Suprapubic skin (tissue), 4 donors: ENCODE data around the gene SMYD3. TPM values are rescaled to one million over a fixed set of nuclear protein-coding genes. Genes with fewer than 3 reads are reported as not detected.

Experiments used
- DNase-seq, 2 donors: peaks; one replicate each; pipeline ENCODE4 v3.0.0-alpha.2; 2019; ENCODE audit warnings: low spot score in 2 of 2
- H3K27ac ChIP-seq: fragments of 200-600 bp; sonication (generic); one replicate; pipeline ENCODE4 v1.5.1; 2019
- H3K27me3 ChIP-seq: fragments of 200-600 bp; sonication (generic); one replicate; pipeline ENCODE4 v1.5.1; 2019
- H3K36me3 ChIP-seq: fragments of 200-600 bp; sonication (generic); one replicate; pipeline ENCODE4 v1.5.1; 2019
- H3K4me1 ChIP-seq: fragments of 200-600 bp; sonication (generic); one replicate; pipeline ENCODE4 v1.5.1; 2019
- H3K4me3 ChIP-seq: fragments of 200-600 bp; sonication (generic); one replicate; pipeline ENCODE4 v1.5.1; 2019; ENCODE audit warnings: mild to moderate bottlenecking
- H3K9me3 ChIP-seq: fragments of 200-600 bp; sonication (generic); one replicate; pipeline ENCODE4 v1.5.1; 2019
- CTCF ChIP-seq, 2 donors: fragments of 200-600 bp in 1 of 2; fragments of 450-650 bp in 1 of 2; sonication (generic) in 1 of 2; IDR thresholded peaks; one replicate each; pipeline ENCODE4 v1.5.1; 2016 to 2019; ENCODE audit warnings: antibody characterized with exemption in 2 of 2, mild to moderate bottlenecking in 1 of 2, moderate library complexity in 1 of 2
- EP300 ChIP-seq: sonication (generic); formaldehyde crosslinking; IDR thresholded peaks from one replicate; pipeline ENCODE4 v1.6.1; 2017; ENCODE audit warnings: antibody characterized with exemption
- POLR2A ChIP-seq, 2 donors: fragments of 450-650 bp; IDR thresholded peaks; one replicate each; pipeline ENCODE4 v1.6.1; 2017; ENCODE audit warnings: antibody characterized with exemption in 2 of 2, mild to moderate bottlenecking in 2 of 2, moderate library complexity in 2 of 2
- POLR2AphosphoS5 ChIP-seq, 3 donors: sonication (generic); formaldehyde crosslinking; IDR thresholded peaks; one replicate each; pipeline ENCODE4 v1.6.1; 2017; ENCODE audit warnings: antibody characterized with exemption in 3 of 3
- WGBS: methylation state at CpG from one replicate; pipeline ENCODE4 v1.1.5; 2018; 5-methylcytosine and 5-hydroxymethylcytosine counted together
- total RNA-seq, 4 donors: library from RNA; depleted of rRNA; stranded (reverse); fragments of >200 nt; gene quantifications; one replicate each; pipeline ENCODE4 v1.1.0, GENCODE V29; 2016

The SMYD3 gene
- total RNA-seq, 4 donors from 2014 or later = 14.5 to 33.6 (median 18.9) TPM

GRCh38 chr1:246212013-246212412 lies 295.1 kb downstream of the SMYD3 start:
- TF ChIP-seq POLR2AphosphoS5 (IDR thresholded peaks at IDR 0.05) (no peak), POLR2A (IDR thresholded peaks at IDR 0.05) (no peak)
- Histone ChIP-seq H3K27me3 (no peaks in the 10 kb centered on the region), H3K9me3 (no peaks in the 10 kb centered on the region), H3K36me3 (no peaks in the 10 kb centered on the region), H3K4me1 (no peaks in the 10 kb centered on the region), H3K4me3 (no peak overlapping the region), H3K27ac (no peak overlapping the region)
- DNase-seq = no peak
- WGBS = 94% methylated on average over 2 of the region's 2 CpGs

- no peak overlapping the region for H3K27ac ChIP-seq
- TF ChIP-seq CTCF (IDR thresholded peaks at IDR 0.05) (no peak), POLR2AphosphoS5 (IDR thresholded peaks at IDR 0.05) (no peak), EP300 (no peak), POLR2A (IDR thresholded peaks at IDR 0.05) (no peak)
- DNase-seq = no peak
- no peak overlapping the region for H3K4me3 ChIP-seq
- WGBS = 82% methylated on average over 10 of the region's 10 CpGs
- no peaks in the 10 kb centered on the region for H3K36me3 ChIP-seq
- H3K4me1 ChIP-seq = no peaks in the 10 kb centered on the region
- H3K9me3 ChIP-seq = no peaks in the 10 kb centered on the region
- no peaks in the 10 kb centered on the region for H3K27me3 ChIP-seq
These were observed 296.3 kb downstream of the SMYD3 start for GRCh38 chr1:246210756-246211155.

GRCh38 chr1:246208105-246208504 lies 299.0 kb downstream of the SMYD3 start:
- Histone ChIP-seq H3K9me3 (no peaks in the 10 kb centered on the region), H3K36me3 (no peaks in the 10 kb centered on the region), H3K27ac (no peak overlapping the region), H3K27me3 (no peaks in the 10 kb centered on the region), H3K4me1 (no peaks in the 10 kb centered on the region), H3K4me3 (no peak overlapping the region)
- no peak for TF ChIP-seq EP300
- no peak for TF ChIP-seq CTCF (IDR thresholded peaks at IDR 0.05)
- no peak for TF ChIP-seq POLR2AphosphoS5 (IDR thresholded peaks at IDR 0.05)
- TF ChIP-seq POLR2A (IDR thresholded peaks at IDR 0.05) = no peak
- WGBS = 90% methylated on average over 2 of the region's 2 CpGs
- DNase-seq = no peak

GRCh38 chr1:246203180-246203579 lies 303.9 kb downstream of the SMYD3 start:
- Histone ChIP-seq H3K27me3 (no peaks in the 10 kb centered on the region), H3K27ac (no peak overlapping the region), H3K36me3 (no peaks in the 10 kb centered on the region), H3K4me3 (no peak overlapping the region), H3K4me1 (peaks cover 8% of the 10 kb centered on the region), H3K9me3 (no peaks in the 10 kb centered on the region)
- no peak for TF ChIP-seq CTCF (IDR thresholded peaks at IDR 0.05)
- TF ChIP-seq POLR2A (IDR thresholded peaks at IDR 0.05) = no peak
- no peak for TF ChIP-seq POLR2AphosphoS5 (IDR thresholded peaks at IDR 0.05)
- no peak for TF ChIP-seq EP300
- WGBS = 97% methylated on average over 6 of the region's 6 CpGs
- DNase-seq = no peak

GRCh38 chr1:246200738-246201137 lies 306.3 kb downstream of the SMYD3 start:
- Histone ChIP-seq H3K4me1 (peaks cover 8% of the 10 kb centered on the region), H3K4me3 (no peak overlapping the region), H3K36me3 (no peaks in the 10 kb centered on the region), H3K27me3 (no peaks in the 10 kb centered on the region), H3K9me3 (no peaks in the 10 kb centered on the region), H3K27ac (no peak overlapping the region)
- WGBS = 91% methylated on average over 4 of the region's 4 CpGs
- TF ChIP-seq CTCF (IDR thresholded peaks at IDR 0.05) = no peak
- TF ChIP-seq EP300 = no peak
- TF ChIP-seq POLR2AphosphoS5 (IDR thresholded peaks at IDR 0.05) = no peak
- no peak for TF ChIP-seq POLR2A (IDR thresholded peaks at IDR 0.05)
- DNase-seq = no peak

- TF ChIP-seq CTCF (IDR thresholded peaks at IDR 0.05) = no peak
- TF ChIP-seq EP300 = no peak
- TF ChIP-seq POLR2AphosphoS5 (IDR thresholded peaks at IDR 0.05) = no peak
- no peak for TF ChIP-seq POLR2A (IDR thresholded peaks at IDR 0.05)
- H3K27ac ChIP-seq = no peak overlapping the region
- H3K36me3 ChIP-seq = no peaks in the 10 kb centered on the region
- H3K9me3 ChIP-seq = no peaks in the 10 kb centered on the region
- no peak overlapping the region for H3K4me3 ChIP-seq
- DNase-seq = no peak
- peaks cover 8% of the 10 kb centered on the region for H3K4me1 ChIP-seq
- 92% methylated on average over 15 of the region's 15 CpGs for WGBS
- no peaks in the 10 kb centered on the region for H3K27me3 ChIP-seq
These were observed 306.9 kb downstream of the SMYD3 start for GRCh38 chr1:246200225-246200624.
